ENCODE data around the gene AZIN2.

The AZIN2 gene

GRCh38 chr1:33074193-33074945 is 6.6 kb upstream of the AZIN2 start:
- Histone ChIP-seq H3K9me3 (no peaks in the 10 kb centered on the region), H3K36me3 (no peaks in the 10 kb centered on the region), H3K4me3 (no peak overlapping the region), H3K4me1 (no peaks in the 10 kb centered on the region), H3K27ac (no peak overlapping the region), H3K27me3 (no peaks in the 10 kb centered on the region)
- DNase-seq, result no peak
- intact Hi-C loops (cut with DNase I; ENCODE audit: low total_unique reads), result no loop called here
- TF ChIP-seq CTCF (IDR thresholded peaks at IDR 0.05), result no peak

- H3K27me3 ChIP-seq, result no peaks in the 10 kb centered on the region
- peaks cover 0 to 25% (median 19%) of the 10 kb centered on the region in 4 donors for H3K4me1 ChIP-seq
- no peak overlapping the region for H3K4me3 ChIP-seq
- H3K9me3 ChIP-seq, result no peaks in the 10 kb centered on the region
- H3K36me3 ChIP-seq, result no peaks in the 10 kb centered on the region
- TF ChIP-seq CTCF (IDR thresholded peaks at IDR 0.05), result no peak
- intact Hi-C loops (cut with DNase I; ENCODE audit: low total_unique reads), result no loop called here
- no peak overlapping the region for H3K27ac ChIP-seq
- DNase-seq, result no peak
Measured at GRCh38 chr1:33078030-33078591, 2.8 kb upstream of the AZIN2 start.

- intact Hi-C loops (cut with DNase I; ENCODE audit: low total_unique reads), result loop anchor here (10.0 kb wide), 1 partner anchor 146 kb away; no protein-coding TSS in a partner anchor
- H3K4me1 ChIP-seq, result peaks cover 0 to 25% (median 19%) of the 10 kb centered on the region in 4 donors
- TF ChIP-seq CTCF (IDR thresholded peaks at IDR 0.05), result no peak
- H3K9me3 ChIP-seq, result no peaks in the 10 kb centered on the region
- H3K27me3 ChIP-seq, result no peaks in the 10 kb centered on the region
- H3K36me3 ChIP-seq, result no peaks in the 10 kb centered on the region
- H3K4me3 ChIP-seq, result peak overlapping the region; percentile 65 to 85
- DNase-seq, result no peak
- H3K27ac ChIP-seq, result peak overlapping the region; percentile 55 to 56
Measured at GRCh38 chr1:33080373-33080772, 580 bp upstream of the AZIN2 start.

GRCh38 chr1:33081554-33082305 is 777 bp downstream of the AZIN2 start:
- Histone ChIP-seq H3K36me3 (no peaks in the 10 kb centered on the region), H3K9me3 (no peaks in the 10 kb centered on the region), H3K27ac (peak overlapping the region; percentile 55 to 56), H3K27me3 (no peaks in the 10 kb centered on the region), H3K4me1 (peaks cover 0 to 25% (median 19%) of the 10 kb centered on the region in 4 donors), H3K4me3 (peak overlapping the region; percentile 65 to 85)
- DNase-seq, result no peak
- TF ChIP-seq CTCF (IDR thresholded peaks at IDR 0.05), result no peak
- intact Hi-C loops (cut with DNase I; ENCODE audit: low total_unique reads), result loop anchor here (10.0 kb wide), 1 partner anchor 147 kb away; no protein-coding TSS in a partner anchor

- Histone ChIP-seq H3K27me3 (no peaks in the 10 kb centered on the region), H3K36me3 (no peaks in the 10 kb centered on the region), H3K27ac (no peak overlapping the region), H3K4me3 (no peak overlapping the region), H3K9me3 (no peaks in the 10 kb centered on the region), H3K4me1 (peaks cover 0 to 25% (median 19%) of the 10 kb centered on the region in 4 donors)
- no peak for TF ChIP-seq CTCF (IDR thresholded peaks at IDR 0.05)
- intact Hi-C loops (cut with DNase I; ENCODE audit: low total_unique reads), result loop anchor here (10.0 kb wide), 1 partner anchor 148 kb away; no protein-coding TSS in a partner anchor
- DNase-seq, result no peak
Measured at GRCh38 chr1:33082575-33083108, 1.7 kb downstream of the AZIN2 start.

Measured in tibial artery (tissue), 4 donors.